Loucy (cell line): ENCODE measurements around the gene ARHGAP10.
A peak's percentile ranks its signal among the peaks of the same experiment; 100 is the strongest.

Experiments used
- H2AFZ ChIP-seq: fragments of 200-600 bp; sonication (generic); 2 replicates; pipeline ENCODE4 v1.6.0; 2016; ENCODE audit warnings: antibody characterized with exemption, mild to moderate bottlenecking, low read length, moderate library complexity
- H3F3A ChIP-seq: fragments of 200-600 bp; 2 replicates; pipeline ENCODE4 v1.6.0; 2016; ENCODE audit warnings: antibody characterized with exemption, low read depth, mild to moderate bottlenecking
- H3K27me3 ChIP-seq: fragments of 200-600 bp; sonication (generic); 2 replicates; pipeline ENCODE4 v1.6.1; 2014; ENCODE audit warnings: low read length, mild to moderate bottlenecking; ENCODE audit not compliant: insufficient read depth, poor library complexity, severe bottlenecking
- H3K36me3 ChIP-seq: fragments of 200-600 bp; sonication (generic); 2 replicates; pipeline ENCODE4 v1.6.1; 2016; ENCODE audit warnings: low read length; ENCODE audit not compliant: insufficient read depth
- H3K4me1 ChIP-seq: fragments of 200-600 bp; sonication (generic); 2 replicates; pipeline ENCODE4 v1.5.1; 2014; ENCODE audit warnings: low read length, mild to moderate bottlenecking; ENCODE audit not compliant: insufficient read depth, poor library complexity, severe bottlenecking
- H3K4me2 ChIP-seq: fragments of 200-600 bp; sonication (generic); 2 replicates; pipeline ENCODE4 v1.6.0; 2014; ENCODE audit warnings: antibody characterized with exemption, low read length, low read depth, mild to moderate bottlenecking; ENCODE audit not compliant: poor library complexity, severe bottlenecking
- H3K4me3 ChIP-seq: fragments of 200-600 bp; sonication (generic); 2 replicates; pipeline ENCODE4 v1.5.1; 2014; ENCODE audit warnings: low read length, mild to moderate bottlenecking, mixed read lengths; ENCODE audit not compliant: poor library complexity, severe bottlenecking
- H3K79me2 ChIP-seq: fragments of 200-600 bp; sonication (generic); 2 replicates; pipeline ENCODE4 v1.6.1; 2014; ENCODE audit warnings: low read length; ENCODE audit not compliant: insufficient read depth
- H3K9ac ChIP-seq: fragments of 200-600 bp; sonication (generic); 2 replicates; pipeline ENCODE4 v1.6.0; 2014; ENCODE audit warnings: mild to moderate bottlenecking, low read depth, low read length, moderate library complexity; ENCODE audit not compliant: poor library complexity, severe bottlenecking
- H3K9me2 ChIP-seq: fragments of 200-600 bp; sonication (generic); replicated peaks from 2 replicates; pipeline ENCODE4 v1.6.1; 2016; ENCODE audit warnings: low read depth, low read length, mixed read lengths
- H3K9me3 ChIP-seq: fragments of 200-600 bp; sonication (generic); 2 replicates; pipeline ENCODE4 v1.6.1; 2014; ENCODE audit warnings: mild to moderate bottlenecking, antibody characterized with exemption, low read length, low read depth; ENCODE audit not compliant: insufficient read depth
- H4K20me1 ChIP-seq: fragments of 200-600 bp; sonication (generic); 2 replicates; pipeline ENCODE4 v1.6.0; 2014; ENCODE audit warnings: antibody characterized with exemption, low read length, mild to moderate bottlenecking; ENCODE audit not compliant: insufficient read depth, poor library complexity, severe bottlenecking
- EZH2phosphoT487 ChIP-seq: fragments of 200-600 bp; IDR thresholded peaks from 2 replicates; pipeline ENCODE4 v1.6.1; 2018; ENCODE audit warnings: antibody characterized with exemption, mild to moderate bottlenecking, moderate library complexity, borderline replicate concordance
- TF ChIP-seq, protein P1 (sequence below): fragments of 200-600 bp; sonication (generic); conservative IDR thresholded peaks from 2 replicates; pipeline ENCODE4 v1.5.1; 2014; ENCODE audit warnings: mild to moderate bottlenecking, antibody characterized with exemption, low read length

Gene ARHGAP10

GRCh38 chr4:147683717-147684700, 47.9 kb upstream of the ARHGAP10 start, which contains the start of gene PRMT9:
PRMT9 (minus strand) TSS chr4:147684163; CDS start chr4:147683987, 176 bp downstream.
- Histone ChIP-seq H3K4me2 (peak within 1 kb of the TSS; percentile 92), H3K79me2 (peaks cover 38% of the 10 kb centered on the region), H3K9me3 (no peaks in the 10 kb centered on the region), H3K4me3 (peak within 1 kb of the TSS; percentile 94), H3K27me3 (no peaks in the 10 kb centered on the region), H4K20me1 (peaks cover 6% of the 10 kb centered on the region), H3F3A (no peaks in the 10 kb centered on the region), H3K9ac (peak within 1 kb of the TSS; percentile 89), H3K36me3 (no peaks in the 10 kb centered on the region), H3K9me2 (no peaks in the 10 kb centered on the region), H3K4me1 (peaks cover 38% of the 10 kb centered on the region), H2AFZ (peak within 1 kb of the TSS; percentile 100)
- TF ChIP-seq, protein P1, sequence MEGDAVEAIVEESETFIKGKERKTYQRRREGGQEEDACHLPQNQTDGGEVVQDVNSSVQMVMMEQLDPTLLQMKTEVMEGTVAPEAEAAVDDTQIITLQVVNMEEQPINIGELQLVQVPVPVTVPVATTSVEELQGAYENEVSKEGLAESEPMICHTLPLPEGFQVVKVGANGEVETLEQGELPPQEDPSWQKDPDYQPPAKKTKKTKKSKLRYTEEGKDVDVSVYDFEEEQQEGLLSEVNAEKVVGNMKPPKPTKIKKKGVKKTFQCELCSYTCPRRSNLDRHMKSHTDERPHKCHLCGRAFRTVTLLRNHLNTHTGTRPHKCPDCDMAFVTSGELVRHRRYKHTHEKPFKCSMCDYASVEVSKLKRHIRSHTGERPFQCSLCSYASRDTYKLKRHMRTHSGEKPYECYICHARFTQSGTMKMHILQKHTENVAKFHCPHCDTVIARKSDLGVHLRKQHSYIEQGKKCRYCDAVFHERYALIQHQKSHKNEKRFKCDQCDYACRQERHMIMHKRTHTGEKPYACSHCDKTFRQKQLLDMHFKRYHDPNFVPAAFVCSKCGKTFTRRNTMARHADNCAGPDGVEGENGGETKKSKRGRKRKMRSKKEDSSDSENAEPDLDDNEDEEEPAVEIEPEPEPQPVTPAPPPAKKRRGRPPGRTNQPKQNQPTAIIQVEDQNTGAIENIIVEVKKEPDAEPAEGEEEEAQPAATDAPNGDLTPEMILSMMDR = no peak
- TF ChIP-seq EZH2phosphoT487 = no peak

DNA sequence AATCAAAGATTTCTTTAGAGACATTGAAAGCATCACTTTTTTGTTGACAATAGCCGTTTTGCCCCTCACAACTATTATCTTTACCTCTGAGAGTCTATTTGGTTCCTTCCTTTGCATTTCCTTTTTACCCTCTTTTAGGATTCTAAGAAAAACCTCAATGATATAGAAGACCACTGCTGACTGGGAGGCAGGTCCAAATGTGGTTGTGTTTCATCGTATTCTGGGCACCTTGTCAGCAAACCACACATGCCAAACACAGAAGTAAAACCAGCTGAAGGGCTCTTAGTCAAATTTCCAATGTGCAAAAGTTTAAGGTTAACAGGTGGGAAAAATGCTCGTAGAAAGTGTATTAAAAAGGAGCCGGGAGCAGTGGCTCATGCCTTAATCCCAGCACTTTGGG, 42.8 kb upstream of the ARHGAP10 start:
- Histone ChIP-seq H3K79me2 (no peaks in the 10 kb centered on the region), H4K20me1 (no peaks in the 10 kb centered on the region), H2AFZ (no peak overlapping the region), H3K9me2 (no peaks in the 10 kb centered on the region), H3K36me3 (no peaks in the 10 kb centered on the region), H3K4me3 (no peak overlapping the region), H3K9ac (no peak overlapping the region), H3K9me3 (no peaks in the 10 kb centered on the region), H3K27me3 (no peaks in the 10 kb centered on the region), H3F3A (no peaks in the 10 kb centered on the region), H3K4me1 (peaks cover 11% of the 10 kb centered on the region), H3K4me2 (no peak overlapping the region)
- TF ChIP-seq, protein P1 = no peak
- TF ChIP-seq EZH2phosphoT487 = no peak

- TF ChIP-seq, protein P1 = no peak
- no peak for TF ChIP-seq EZH2phosphoT487
- H3K9me2 ChIP-seq = no peaks in the 10 kb centered on the region
- H3K79me2 ChIP-seq = no peaks in the 10 kb centered on the region
- no peaks in the 10 kb centered on the region for H3K36me3 ChIP-seq
- peaks cover 3% of the 10 kb centered on the region for H3K4me1 ChIP-seq
- H3F3A ChIP-seq = no peaks in the 10 kb centered on the region
- no peak overlapping the region for H3K4me2 ChIP-seq
- H3K9ac ChIP-seq = no peak overlapping the region
- no peaks in the 10 kb centered on the region for H4K20me1 ChIP-seq
- no peak overlapping the region for H2AFZ ChIP-seq
- no peaks in the 10 kb centered on the region for H3K9me3 ChIP-seq
- no peaks in the 10 kb centered on the region for H3K27me3 ChIP-seq
- H3K4me3 ChIP-seq = no peak overlapping the region
Measured at GRCh38 chr4:147691820-147692219, 40.1 kb upstream of the ARHGAP10 start.
